ENCODE measurements around the gene BAIAP2. TPM values are rescaled to one million over a fixed set of nuclear protein-coding genes. Genes with fewer than 3 reads are reported as not detected.
"Not testable (repeated sequence)": the region's sequence is repeated elsewhere in the genome, so short reads cannot be mapped to it uniquely, and the experiment has no call there.

The BAIAP2 gene
- total and polyA plus RNA-seq, 12 donors: 9.5 to 25.8 (median 15.6) TPM

DNA sequence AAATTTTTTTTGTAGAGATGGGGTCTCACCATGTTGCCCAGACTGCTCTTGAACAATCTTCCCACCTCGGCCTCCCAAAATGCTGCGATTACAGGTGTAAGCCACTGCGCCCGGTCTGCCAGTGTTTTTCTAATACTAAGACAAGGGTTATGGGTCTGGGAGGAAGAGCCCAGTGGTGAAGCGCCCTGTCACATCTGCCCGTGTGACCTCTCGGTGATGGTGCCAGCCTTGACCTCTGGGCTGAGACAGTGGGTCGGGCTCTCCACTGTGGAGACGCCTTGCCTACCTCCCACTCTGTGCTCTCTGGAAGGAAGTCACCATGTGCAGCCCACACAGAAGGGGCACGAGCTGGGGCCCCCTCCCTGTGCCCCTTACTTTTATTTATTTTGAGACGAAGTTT, 5.1 kb upstream of the BAIAP2 start:
- no peak overlapping the region for H3K27ac ChIP-seq
- ATAC-seq (no peak), DNase-seq (no peak)
- no peak overlapping the region for H3K4me3 ChIP-seq
- intact Hi-C loops (cut with DNase I): loop anchor here in 2 of 10 donors (2.0 to 10.0 kb wide), 2 partner anchors 71 to 215 kb away; no protein-coding TSS in a partner anchor
- peaks cover 0 to 12% (median 0%) of the 10 kb centered on the region in 9 donors for H3K36me3 ChIP-seq
- no peaks in the 10 kb centered on the region for H3K9me3 ChIP-seq
- peaks cover 0 to 35% (median 28%) of the 10 kb centered on the region in 7 donors for H3K27me3 ChIP-seq
- WGBS, 2 donors: 93 to 94% methylated on average over 11 of the region's 11 CpGs
- TF ChIP-seq, protein P1, sequence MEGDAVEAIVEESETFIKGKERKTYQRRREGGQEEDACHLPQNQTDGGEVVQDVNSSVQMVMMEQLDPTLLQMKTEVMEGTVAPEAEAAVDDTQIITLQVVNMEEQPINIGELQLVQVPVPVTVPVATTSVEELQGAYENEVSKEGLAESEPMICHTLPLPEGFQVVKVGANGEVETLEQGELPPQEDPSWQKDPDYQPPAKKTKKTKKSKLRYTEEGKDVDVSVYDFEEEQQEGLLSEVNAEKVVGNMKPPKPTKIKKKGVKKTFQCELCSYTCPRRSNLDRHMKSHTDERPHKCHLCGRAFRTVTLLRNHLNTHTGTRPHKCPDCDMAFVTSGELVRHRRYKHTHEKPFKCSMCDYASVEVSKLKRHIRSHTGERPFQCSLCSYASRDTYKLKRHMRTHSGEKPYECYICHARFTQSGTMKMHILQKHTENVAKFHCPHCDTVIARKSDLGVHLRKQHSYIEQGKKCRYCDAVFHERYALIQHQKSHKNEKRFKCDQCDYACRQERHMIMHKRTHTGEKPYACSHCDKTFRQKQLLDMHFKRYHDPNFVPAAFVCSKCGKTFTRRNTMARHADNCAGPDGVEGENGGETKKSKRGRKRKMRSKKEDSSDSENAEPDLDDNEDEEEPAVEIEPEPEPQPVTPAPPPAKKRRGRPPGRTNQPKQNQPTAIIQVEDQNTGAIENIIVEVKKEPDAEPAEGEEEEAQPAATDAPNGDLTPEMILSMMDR (IDR thresholded peaks at IDR 0.05): no peak
- H3K4me1 ChIP-seq: peaks cover 8 to 43% (median 36%) of the 10 kb centered on the region in 9 donors

DNA sequence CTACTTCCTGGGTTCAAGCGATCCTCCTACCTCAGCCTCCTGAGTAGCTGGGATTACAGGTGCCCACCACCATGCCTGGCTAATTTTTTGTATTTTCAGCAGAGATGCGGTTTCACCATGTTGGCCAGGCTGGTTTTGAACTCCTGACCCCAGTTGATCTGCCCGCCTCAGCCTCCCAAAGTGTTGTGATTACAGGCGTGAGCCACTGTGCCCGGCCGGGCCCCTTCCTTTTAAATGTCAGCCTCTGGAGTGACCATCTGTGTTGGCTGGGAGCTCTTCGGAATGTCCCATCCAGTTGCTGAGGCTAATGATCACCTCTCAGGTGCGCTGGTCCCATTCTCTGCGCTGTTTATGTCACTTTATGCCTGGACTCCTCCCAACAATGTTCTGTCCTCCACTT, 4.6 kb upstream of the BAIAP2 start:
- Histone ChIP-seq H3K4me1 (peaks cover 8 to 43% (median 36%) of the 10 kb centered on the region in 9 donors), H3K27me3 (peaks cover 0 to 33% (median 28%) of the 10 kb centered on the region in 7 donors), H3K36me3 (peaks cover 0 to 12% (median 0%) of the 10 kb centered on the region in 9 donors)
- H3K9me3 ChIP-seq, H3K27ac ChIP-seq, DNase-seq, H3K4me3 ChIP-seq, ATAC-seq: not testable (repeated sequence)
- 95 to 97% methylated on average over 9 of the region's 9 CpGs for WGBS, 2 donors
- intact Hi-C loops (cut with DNase I): loop anchor here in 1 of 10 donors (2.0 kb wide), 1 partner anchor 70 kb away; no protein-coding TSS in a partner anchor

DNA sequence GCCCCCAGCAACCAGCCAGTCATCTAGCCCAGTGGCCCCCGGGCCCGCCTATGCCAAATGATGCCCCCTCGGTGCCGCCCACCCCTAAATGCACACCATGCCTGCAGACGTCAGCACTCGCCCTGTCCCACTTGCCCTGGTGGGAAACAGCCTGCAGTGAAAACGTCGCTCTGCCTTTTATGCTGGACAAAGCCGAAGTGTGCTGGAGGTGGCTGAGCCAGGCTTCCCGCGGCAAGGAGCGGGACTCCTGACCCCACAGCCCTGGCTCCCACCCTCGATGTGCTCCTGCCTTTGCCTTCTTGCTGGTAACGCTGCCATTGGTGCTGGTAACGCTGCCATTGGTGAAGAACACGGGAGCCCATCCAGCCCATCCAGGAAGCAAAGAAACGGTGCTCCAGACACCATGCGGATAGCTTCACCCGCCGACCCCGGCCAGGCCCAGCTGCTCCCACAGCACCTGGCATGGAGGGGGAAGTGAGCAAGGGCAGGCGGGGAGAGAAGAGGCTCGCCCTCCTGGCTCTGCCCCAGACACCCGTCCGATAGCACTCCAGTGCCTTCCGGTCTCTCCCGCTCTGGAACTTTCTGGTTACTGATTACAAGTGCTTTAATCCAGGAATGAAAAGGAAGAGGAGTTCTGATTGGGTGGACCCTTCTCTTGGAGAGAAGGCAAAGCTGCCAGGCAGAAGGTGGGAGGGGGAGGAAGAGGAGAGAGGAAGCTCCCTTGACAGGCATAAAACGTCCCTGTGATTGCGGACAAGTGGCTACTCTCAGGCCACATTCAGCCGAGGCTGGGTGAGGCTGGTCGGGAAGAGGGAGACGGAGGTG, 4.0 kb upstream of the BAIAP2 start:
- Histone ChIP-seq H3K36me3 (peaks cover 0 to 12% (median 0%) of the 10 kb centered on the region in 9 donors), H3K4me3 (peak overlapping the region in 4 of 10 donors; percentile 1 to 17 (median 3)), H3K27ac (peak overlapping the region in 8 of 10 donors; percentile 15 to 75 (median 62)), H3K4me1 (peaks cover 8 to 47% (median 39%) of the 10 kb centered on the region in 9 donors), H3K9me3 (no peaks in the 10 kb centered on the region), H3K27me3 (peaks cover 0 to 35% (median 27%) of the 10 kb centered on the region in 7 donors)
- 42 to 43% methylated on average over 32 of the region's 32 CpGs for WGBS, 2 donors
- intact Hi-C loops (cut with DNase I): loop anchor here in 1 of 10 donors (2.0 kb wide), 1 partner anchor 70 kb away; no protein-coding TSS in a partner anchor
- DNase-seq (peak in 1 of 2 donors; percentile 60), ATAC-seq (peak; percentile 12 to 72 (median 54))
- TF ChIP-seq, protein P1 (IDR thresholded peaks at IDR 0.05): no peak

DNA sequence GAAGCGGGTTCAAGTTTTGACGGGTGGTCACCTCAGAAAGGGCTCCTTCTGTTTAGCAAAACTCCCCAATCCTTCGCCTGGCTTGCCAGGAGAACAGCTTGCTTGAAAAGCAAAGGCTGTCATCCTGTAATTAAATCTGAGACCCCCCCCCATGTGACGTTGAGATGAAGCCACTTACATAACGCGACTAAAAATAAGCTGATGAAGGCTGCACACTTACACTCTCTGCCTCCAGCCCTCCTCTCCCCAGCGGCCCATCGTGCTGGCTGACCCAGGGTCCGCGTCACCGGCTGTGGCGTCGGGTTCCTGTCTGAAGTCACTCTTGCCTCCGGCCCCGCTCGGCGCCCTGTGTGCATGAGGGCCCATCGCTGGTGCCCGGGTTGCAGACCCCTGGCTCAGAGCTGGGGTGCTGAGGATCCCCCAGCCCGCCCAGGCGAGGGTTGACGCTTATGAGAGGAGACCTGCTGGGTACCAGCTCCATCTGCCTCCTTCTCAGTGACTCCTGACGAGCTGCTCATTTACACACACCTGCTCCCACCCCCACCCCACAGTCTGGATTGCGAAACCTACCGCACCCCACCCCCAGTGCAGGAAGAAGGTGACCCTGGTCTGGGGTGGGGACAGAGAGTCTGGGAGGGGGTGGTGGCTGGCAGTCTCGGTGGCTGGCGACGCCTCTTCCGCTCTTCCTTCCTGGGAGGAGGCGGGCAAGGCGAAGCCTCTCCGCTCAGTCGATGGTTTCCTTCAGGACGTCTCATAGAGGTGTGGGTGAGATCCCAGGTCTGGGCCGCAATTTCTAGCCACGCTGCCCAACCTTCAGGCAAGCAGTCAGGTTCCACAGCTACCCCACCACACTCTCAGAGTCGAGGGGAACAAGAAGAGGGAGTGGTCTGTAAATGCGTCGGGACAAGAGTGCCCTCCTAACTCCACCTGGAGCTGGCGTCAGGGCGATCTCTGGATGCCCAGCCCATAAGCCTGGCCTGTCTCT, 3.1 kb upstream of the BAIAP2 start:
- Histone ChIP-seq H3K27me3 (peaks cover 0 to 33% (median 20%) of the 10 kb centered on the region in 7 donors), H3K27ac (peak overlapping the region in 8 of 10 donors; percentile 15 to 75 (median 62)), H3K4me3 (peak overlapping the region in 4 of 10 donors; percentile 1 to 17 (median 3)), H3K36me3 (peaks cover 0 to 12% (median 0%) of the 10 kb centered on the region in 9 donors), H3K9me3 (no peaks in the 10 kb centered on the region), H3K4me1 (peaks cover 8 to 50% (median 48%) of the 10 kb centered on the region in 9 donors)
- DNase-seq: no peak
- peak in 2 of 8 donors; percentile 16 to 25 for ATAC-seq
- intact Hi-C loops (cut with DNase I): loop anchor here in 1 of 10 donors (2.0 kb wide), 1 partner anchor 69 kb away; no protein-coding TSS in a partner anchor
- WGBS, 2 donors: 66 to 70% methylated on average over 41 of the region's 41 CpGs
- TF ChIP-seq, protein P1 (IDR thresholded peaks at IDR 0.05): no peak

Measured in heart right ventricle (tissue), 16 donors.